Sigmoid colon (tissue), 7 donors: ENCODE measurements around the gene PDE11A. TPM values are rescaled to one million over a fixed set of nuclear protein-coding genes. Genes with fewer than 3 reads are reported as not detected.

ENCODE experiments used
- DNase-seq: peaks from one replicate; pipeline ENCODE4 v3.0.0-alpha.2; 2019
- H3K27ac ChIP-seq, 4 donors: fragments of 200-600 bp; sonication (generic); one replicate each; pipeline ENCODE4 v1.5.1; 2016 to 2019; ENCODE audit warnings: mild to moderate bottlenecking in 1 of 4
- H3K27me3 ChIP-seq, 3 donors: fragments of 200-600 bp; sonication (generic); one replicate each; pipeline ENCODE4 v1.5.1; 2019; ENCODE audit warnings: mild to moderate bottlenecking in 1 of 3
- H3K36me3 ChIP-seq, 4 donors: fragments of 200-600 bp; sonication (generic); one replicate each; pipeline ENCODE4 v1.5.1; 2016 to 2019
- H3K4me1 ChIP-seq, 4 donors: fragments of 200-600 bp; sonication (generic); one replicate each; pipeline ENCODE4 v1.5.1; 2017 to 2019
- H3K4me3 ChIP-seq, 4 donors: fragments of 200-600 bp; sonication (generic); one replicate each; pipeline ENCODE4 v1.5.1; 2017 to 2019; ENCODE audit warnings: mild to moderate bottlenecking in 2 of 4, moderate library complexity in 1 of 4
- H3K9me3 ChIP-seq, 4 donors: fragments of 200-600 bp in 3 of 4; sonication (generic) in 3 of 4; one replicate each; pipeline versions ENCODE4 v1.5.1 to v1.6.1; 2013 to 2019
- CTCF ChIP-seq, 4 experiments: fragments of 450-650 bp in 3 of 4; fragments of 200-600 bp in 1 of 4; IDR thresholded peaks; one replicate each; pipeline ENCODE4 v1.5.1; 2016 to 2019; ENCODE audit warnings: antibody characterized with exemption in 4 of 4, mild to moderate bottlenecking in 3 of 4, moderate library complexity in 2 of 4
- EP300 ChIP-seq, 4 donors: sonication (generic); formaldehyde crosslinking; IDR thresholded peaks; one replicate each; pipeline ENCODE4 v1.6.1; 2017; ENCODE audit warnings: antibody characterized with exemption in 4 of 4
- POLR2A ChIP-seq, 2 donors: fragments of 450-650 bp; IDR thresholded peaks; one replicate each; pipeline ENCODE4 v1.6.1; 2016; ENCODE audit warnings: antibody characterized with exemption in 2 of 2, mild to moderate bottlenecking in 2 of 2, moderate library complexity in 2 of 2
- POLR2AphosphoS5 ChIP-seq, 4 donors: sonication (generic); formaldehyde crosslinking; IDR thresholded peaks; one replicate each; pipeline ENCODE4 v1.6.1; 2017; ENCODE audit warnings: antibody characterized with exemption in 4 of 4
- WGBS, 2 donors: extraction: QIAGEN DNeasy Blood & Tissue Kit; methylation state at CpG; one replicate each; pipeline ENCODE4 v1.1.7; 2013; 5-methylcytosine and 5-hydroxymethylcytosine counted together
- intact Hi-C: fragments of 100-400 bp; cut with DNase I; formaldehyde crosslinking; loops from one replicate; pipeline ENCODE4 v1.15.1; 2023
- polyA plus RNA-seq, 3 donors: library from polyadenylated mRNA; stranded (reverse); fragments of 200-250 nt; gene quantifications; one replicate each; pipeline ENCODE4 v1.2.3, GENCODE V29; 2013
- total RNA-seq, 4 donors: library from RNA; depleted of rRNA; stranded (reverse); fragments of >200 nt; gene quantifications; one replicate each; pipeline ENCODE4 v1.1.0, GENCODE V29; 2016
- donor health status: healthy with polysubstance abuse.
- donor health status: Bipolar disorder and iron deficiency.
- donor health status: healthy.

PDE11A gene
- total and polyA plus RNA-seq, 7 donors = 0.57 to 16.8 (median 4.3) TPM; not detected in 2

GRCh38 chr2:177688844-177689243 is 383.7 kb downstream of the PDE11A start:
- H3K4me3 ChIP-seq = no peak overlapping the region
- H3K9me3 ChIP-seq = no peaks in the 10 kb centered on the region
- no peaks in the 10 kb centered on the region for H3K4me1 ChIP-seq
- TF ChIP-seq CTCF (IDR thresholded peaks at IDR 0.05) (no peak), POLR2A (IDR thresholded peaks at IDR 0.05) (no peak), POLR2AphosphoS5 (IDR thresholded peaks at IDR 0.05) (no peak), EP300 (IDR thresholded peaks at IDR 0.05) (no peak)
- no peaks in the 10 kb centered on the region for H3K36me3 ChIP-seq
- 91 to 94% methylated on average over 5 of the region's 5 CpGs for WGBS, 2 donors
- intact Hi-C loops = no loop called here
- no peak overlapping the region for H3K27ac ChIP-seq
- DNase-seq = no peak
- no peaks in the 10 kb centered on the region for H3K27me3 ChIP-seq

GRCh38 chr2:177683661-177684069 is 388.9 kb downstream of the PDE11A start:
- H3K9me3 ChIP-seq = no peaks in the 10 kb centered on the region
- no peaks in the 10 kb centered on the region for H3K4me1 ChIP-seq
- H3K27ac ChIP-seq = no peak overlapping the region
- H3K27me3 ChIP-seq = no peaks in the 10 kb centered on the region
- intact Hi-C loops = no loop called here
- no peak for DNase-seq
- TF ChIP-seq POLR2AphosphoS5 (IDR thresholded peaks at IDR 0.05) (no peak), POLR2A (IDR thresholded peaks at IDR 0.05) (no peak), EP300 (IDR thresholded peaks at IDR 0.05) (no peak), CTCF (IDR thresholded peaks at IDR 0.05) (no peak)
- 82 to 84% methylated on average over 2 of the region's 2 CpGs for WGBS, 2 donors
- H3K36me3 ChIP-seq = no peaks in the 10 kb centered on the region
- H3K4me3 ChIP-seq = no peak overlapping the region

- H3K4me3 ChIP-seq = no peak overlapping the region
- H3K9me3 ChIP-seq = no peaks in the 10 kb centered on the region
- H3K36me3 ChIP-seq = no peaks in the 10 kb centered on the region
- H3K4me1 ChIP-seq = no peaks in the 10 kb centered on the region
- no peak overlapping the region for H3K27ac ChIP-seq
- DNase-seq = no peak
- TF ChIP-seq POLR2A (IDR thresholded peaks at IDR 0.05) (no peak), POLR2AphosphoS5 (IDR thresholded peaks at IDR 0.05) (no peak), CTCF (IDR thresholded peaks at IDR 0.05) (no peak), EP300 (IDR thresholded peaks at IDR 0.05) (no peak)
- 85 to 87% methylated on average over 9 of the region's 9 CpGs for WGBS, 2 donors
- intact Hi-C loops = no loop called here
- no peaks in the 10 kb centered on the region for H3K27me3 ChIP-seq
Measured at GRCh38 chr2:177682836-177683660, 389.5 kb downstream of the PDE11A start.

- H3K36me3 ChIP-seq = no peaks in the 10 kb centered on the region
- no peak overlapping the region for H3K27ac ChIP-seq
- DNase-seq = no peak
- H3K4me1 ChIP-seq = no peaks in the 10 kb centered on the region
- H3K27me3 ChIP-seq = no peaks in the 10 kb centered on the region
- no peak for TF ChIP-seq CTCF (IDR thresholded peaks at IDR 0.05)
- TF ChIP-seq POLR2A (IDR thresholded peaks at IDR 0.05) = no peak
- TF ChIP-seq EP300 (IDR thresholded peaks at IDR 0.05) = no peak
- no peak for TF ChIP-seq POLR2AphosphoS5 (IDR thresholded peaks at IDR 0.05)
- intact Hi-C loops = no loop called here
- no peak overlapping the region for H3K4me3 ChIP-seq
- WGBS, 2 donors = 88 to 92% methylated on average over 2 of the region's 2 CpGs
- H3K9me3 ChIP-seq = no peaks in the 10 kb centered on the region
Measured at GRCh38 chr2:177682006-177682405, 390.6 kb downstream of the PDE11A start.
